ENCODE data around the gene ASRGL1. TPM values are rescaled to one million over a fixed set of nuclear protein-coding genes. Genes with fewer than 3 reads are reported as not detected.

The ASRGL1 gene
- total RNA-seq, 1 experiment from 2014 or later, result 51.6 TPM

DNA sequence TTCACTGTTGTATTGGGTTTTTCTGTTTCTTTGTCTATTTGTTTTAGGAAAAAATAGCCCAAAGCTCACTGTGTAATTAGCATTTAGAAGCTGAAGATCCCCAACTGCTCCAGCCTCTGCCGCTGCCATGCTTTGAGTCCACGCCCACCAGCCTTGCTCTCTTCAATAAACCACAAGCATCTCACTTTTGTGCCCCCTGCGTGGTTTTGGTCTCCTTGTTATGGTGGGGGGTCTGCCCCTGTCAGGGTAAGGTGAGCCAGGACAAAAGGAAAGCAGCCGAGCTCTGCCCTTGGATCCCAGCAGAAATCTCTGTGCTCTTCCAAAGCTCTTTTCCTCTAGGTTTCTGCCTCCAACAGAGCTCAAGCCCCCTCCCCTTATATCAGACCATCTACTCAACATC is 85.8 kb downstream of the ASRGL1 start:
- CTCF ChIA-PET, result interaction anchor here (1.2 to 11.8 kb wide), 6 partner anchors 12 to 137 kb away, joined by 3 to 552 read pairs (median 30); partner anchors contain the start of gene AHNAK
- TF ChIP-seq, protein P1, sequence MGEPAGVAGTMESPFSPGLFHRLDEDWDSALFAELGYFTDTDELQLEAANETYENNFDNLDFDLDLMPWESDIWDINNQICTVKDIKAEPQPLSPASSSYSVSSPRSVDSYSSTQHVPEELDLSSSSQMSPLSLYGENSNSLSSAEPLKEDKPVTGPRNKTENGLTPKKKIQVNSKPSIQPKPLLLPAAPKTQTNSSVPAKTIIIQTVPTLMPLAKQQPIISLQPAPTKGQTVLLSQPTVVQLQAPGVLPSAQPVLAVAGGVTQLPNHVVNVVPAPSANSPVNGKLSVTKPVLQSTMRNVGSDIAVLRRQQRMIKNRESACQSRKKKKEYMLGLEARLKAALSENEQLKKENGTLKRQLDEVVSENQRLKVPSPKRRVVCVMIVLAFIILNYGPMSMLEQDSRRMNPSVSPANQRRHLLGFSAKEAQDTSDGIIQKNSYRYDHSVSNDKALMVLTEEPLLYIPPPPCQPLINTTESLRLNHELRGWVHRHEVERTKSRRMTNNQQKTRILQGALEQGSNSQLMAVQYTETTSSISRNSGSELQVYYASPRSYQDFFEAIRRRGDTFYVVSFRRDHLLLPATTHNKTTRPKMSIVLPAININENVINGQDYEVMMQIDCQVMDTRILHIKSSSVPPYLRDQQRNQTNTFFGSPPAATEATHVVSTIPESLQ (CRISPR knock-in tag; IDR thresholded peaks at IDR 0.05), result no peak
- TF ChIP-seq NR3C1 (CRISPR knock-in tag; conservative IDR thresholded peaks at IDR 0.05; ENCODE audit: low read depth) (no peak), SOX15 (CRISPR knock-in tag; IDR thresholded peaks at IDR 0.05) (no peak), ELF4 (CRISPR knock-in tag; IDR thresholded peaks at IDR 0.05; ENCODE audit: low read depth) (no peak), MYBL2 (CRISPR knock-in tag; IDR thresholded peaks at IDR 0.05) (no peak), GRHL2 (CRISPR knock-in tag; IDR thresholded peaks at IDR 0.05; ENCODE audit: insufficient replicate concordance, severe bottlenecking) (no peak), ZNF416 (CRISPR knock-in tag; IDR thresholded peaks at IDR 0.05) (no peak), ZNF138 (CRISPR knock-in tag; conservative IDR thresholded peaks at IDR 0.05) (no peak), FOXK1 (CRISPR knock-in tag; IDR thresholded peaks at IDR 0.05) (no peak), CREB1 (CRISPR knock-in tag; IDR thresholded peaks at IDR 0.05) (no peak), NR1H2 (CRISPR knock-in tag; IDR thresholded peaks at IDR 0.05) (no peak), FOXP1 (CRISPR knock-in tag; IDR thresholded peaks at IDR 0.05; ENCODE audit: borderline replicate concordance) (no peak), FOXJ3 (CRISPR knock-in tag; IDR thresholded peaks at IDR 0.05; ENCODE audit: borderline replicate concordance) (no peak), ZNF396 (CRISPR knock-in tag; IDR thresholded peaks at IDR 0.05; ENCODE audit: borderline replicate concordance) (no peak)
- TF ChIP-seq, protein P2, sequence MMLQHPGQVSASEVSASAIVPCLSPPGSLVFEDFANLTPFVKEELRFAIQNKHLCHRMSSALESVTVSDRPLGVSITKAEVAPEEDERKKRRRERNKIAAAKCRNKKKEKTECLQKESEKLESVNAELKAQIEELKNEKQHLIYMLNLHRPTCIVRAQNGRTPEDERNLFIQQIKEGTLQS (CRISPR knock-in tag; conservative IDR thresholded peaks at IDR 0.05), result no peak
- TF ChIP-seq, protein P3, sequence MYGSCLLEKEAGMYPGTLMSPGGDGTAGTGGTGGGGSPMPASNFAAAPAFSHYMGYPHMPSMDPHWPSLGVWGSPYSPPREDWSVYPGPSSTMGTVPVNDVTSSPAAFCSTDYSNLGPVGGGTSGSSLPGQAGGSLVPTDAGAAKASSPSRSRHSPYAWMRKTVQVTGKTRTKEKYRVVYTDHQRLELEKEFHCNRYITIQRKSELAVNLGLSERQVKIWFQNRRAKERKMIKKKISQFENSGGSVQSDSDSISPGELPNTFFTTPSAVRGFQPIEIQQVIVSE (CRISPR knock-in tag; IDR thresholded peaks at IDR 0.05; ENCODE audit: borderline replicate concordance), result no peak
- TF ChIP-seq, protein P4, sequence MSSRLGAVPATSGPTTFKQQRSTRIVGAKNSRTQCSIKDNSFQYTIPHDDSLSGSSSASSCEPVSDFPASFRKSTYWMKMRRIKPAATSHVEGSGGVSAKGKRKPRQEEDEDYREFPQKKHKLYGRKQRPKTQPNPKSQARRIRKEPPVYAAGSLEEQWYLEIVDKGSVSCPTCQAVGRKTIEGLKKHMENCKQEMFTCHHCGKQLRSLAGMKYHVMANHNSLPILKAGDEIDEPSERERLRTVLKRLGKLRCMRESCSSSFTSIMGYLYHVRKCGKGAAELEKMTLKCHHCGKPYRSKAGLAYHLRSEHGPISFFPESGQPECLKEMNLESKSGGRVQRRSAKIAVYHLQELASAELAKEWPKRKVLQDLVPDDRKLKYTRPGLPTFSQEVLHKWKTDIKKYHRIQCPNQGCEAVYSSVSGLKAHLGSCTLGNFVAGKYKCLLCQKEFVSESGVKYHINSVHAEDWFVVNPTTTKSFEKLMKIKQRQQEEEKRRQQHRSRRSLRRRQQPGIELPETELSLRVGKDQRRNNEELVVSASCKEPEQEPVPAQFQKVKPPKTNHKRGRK (CRISPR knock-in tag; IDR thresholded peaks at IDR 0.05; ENCODE audit: borderline replicate concordance), result no peak
- TF ChIP-seq, protein P5, sequence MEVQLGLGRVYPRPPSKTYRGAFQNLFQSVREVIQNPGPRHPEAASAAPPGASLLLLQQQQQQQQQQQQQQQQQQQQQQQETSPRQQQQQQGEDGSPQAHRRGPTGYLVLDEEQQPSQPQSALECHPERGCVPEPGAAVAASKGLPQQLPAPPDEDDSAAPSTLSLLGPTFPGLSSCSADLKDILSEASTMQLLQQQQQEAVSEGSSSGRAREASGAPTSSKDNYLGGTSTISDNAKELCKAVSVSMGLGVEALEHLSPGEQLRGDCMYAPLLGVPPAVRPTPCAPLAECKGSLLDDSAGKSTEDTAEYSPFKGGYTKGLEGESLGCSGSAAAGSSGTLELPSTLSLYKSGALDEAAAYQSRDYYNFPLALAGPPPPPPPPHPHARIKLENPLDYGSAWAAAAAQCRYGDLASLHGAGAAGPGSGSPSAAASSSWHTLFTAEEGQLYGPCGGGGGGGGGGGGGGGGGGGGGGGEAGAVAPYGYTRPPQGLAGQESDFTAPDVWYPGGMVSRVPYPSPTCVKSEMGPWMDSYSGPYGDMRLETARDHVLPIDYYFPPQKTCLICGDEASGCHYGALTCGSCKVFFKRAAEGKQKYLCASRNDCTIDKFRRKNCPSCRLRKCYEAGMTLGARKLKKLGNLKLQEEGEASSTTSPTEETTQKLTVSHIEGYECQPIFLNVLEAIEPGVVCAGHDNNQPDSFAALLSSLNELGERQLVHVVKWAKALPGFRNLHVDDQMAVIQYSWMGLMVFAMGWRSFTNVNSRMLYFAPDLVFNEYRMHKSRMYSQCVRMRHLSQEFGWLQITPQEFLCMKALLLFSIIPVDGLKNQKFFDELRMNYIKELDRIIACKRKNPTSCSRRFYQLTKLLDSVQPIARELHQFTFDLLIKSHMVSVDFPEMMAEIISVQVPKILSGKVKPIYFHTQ (CRISPR knock-in tag; IDR thresholded peaks at IDR 0.05), result no peak
- TF ChIP-seq, protein P6, sequence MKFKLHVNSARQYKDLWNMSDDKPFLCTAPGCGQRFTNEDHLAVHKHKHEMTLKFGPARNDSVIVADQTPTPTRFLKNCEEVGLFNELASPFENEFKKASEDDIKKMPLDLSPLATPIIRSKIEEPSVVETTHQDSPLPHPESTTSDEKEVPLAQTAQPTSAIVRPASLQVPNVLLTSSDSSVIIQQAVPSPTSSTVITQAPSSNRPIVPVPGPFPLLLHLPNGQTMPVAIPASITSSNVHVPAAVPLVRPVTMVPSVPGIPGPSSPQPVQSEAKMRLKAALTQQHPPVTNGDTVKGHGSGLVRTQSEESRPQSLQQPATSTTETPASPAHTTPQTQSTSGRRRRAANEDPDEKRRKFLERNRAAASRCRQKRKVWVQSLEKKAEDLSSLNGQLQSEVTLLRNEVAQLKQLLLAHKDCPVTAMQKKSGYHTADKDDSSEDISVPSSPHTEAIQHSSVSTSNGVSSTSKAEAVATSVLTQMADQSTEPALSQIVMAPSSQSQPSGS (CRISPR knock-in tag; IDR thresholded peaks at IDR 0.05; ENCODE audit: borderline replicate concordance, low read depth), result no peak
- TF ChIP-seq, protein P7, sequence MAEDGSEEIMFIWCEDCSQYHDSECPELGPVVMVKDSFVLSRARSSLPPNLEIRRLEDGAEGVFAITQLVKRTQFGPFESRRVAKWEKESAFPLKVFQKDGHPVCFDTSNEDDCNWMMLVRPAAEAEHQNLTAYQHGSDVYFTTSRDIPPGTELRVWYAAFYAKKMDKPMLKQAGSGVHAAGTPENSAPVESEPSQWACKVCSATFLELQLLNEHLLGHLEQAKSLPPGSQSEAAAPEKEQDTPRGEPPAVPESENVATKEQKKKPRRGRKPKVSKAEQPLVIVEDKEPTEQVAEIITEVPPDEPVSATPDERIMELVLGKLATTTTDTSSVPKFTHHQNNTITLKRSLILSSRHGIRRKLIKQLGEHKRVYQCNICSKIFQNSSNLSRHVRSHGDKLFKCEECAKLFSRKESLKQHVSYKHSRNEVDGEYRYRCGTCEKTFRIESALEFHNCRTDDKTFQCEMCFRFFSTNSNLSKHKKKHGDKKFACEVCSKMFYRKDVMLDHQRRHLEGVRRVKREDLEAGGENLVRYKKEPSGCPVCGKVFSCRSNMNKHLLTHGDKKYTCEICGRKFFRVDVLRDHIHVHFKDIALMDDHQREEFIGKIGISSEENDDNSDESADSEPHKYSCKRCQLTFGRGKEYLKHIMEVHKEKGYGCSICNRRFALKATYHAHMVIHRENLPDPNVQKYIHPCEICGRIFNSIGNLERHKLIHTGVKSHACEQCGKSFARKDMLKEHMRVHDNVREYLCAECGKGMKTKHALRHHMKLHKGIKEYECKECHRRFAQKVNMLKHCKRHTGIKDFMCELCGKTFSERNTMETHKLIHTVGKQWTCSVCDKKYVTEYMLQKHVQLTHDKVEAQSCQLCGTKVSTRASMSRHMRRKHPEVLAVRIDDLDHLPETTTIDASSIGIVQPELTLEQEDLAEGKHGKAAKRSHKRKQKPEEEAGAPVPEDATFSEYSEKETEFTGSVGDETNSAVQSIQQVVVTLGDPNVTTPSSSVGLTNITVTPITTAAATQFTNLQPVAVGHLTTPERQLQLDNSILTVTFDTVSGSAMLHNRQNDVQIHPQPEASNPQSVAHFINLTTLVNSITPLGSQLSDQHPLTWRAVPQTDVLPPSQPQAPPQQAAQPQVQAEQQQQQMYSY (CRISPR knock-in tag; IDR thresholded peaks at IDR 0.05), result no peak
- peaks cover 8% of the 10 kb centered on the region for H3K4me1 Mint-ChIP-seq
- no peaks in the 10 kb centered on the region for H3K36me3 Mint-ChIP-seq
- ATAC-seq (no peak), DNase-seq (ENCODE audit: low spot score) (no peak)
- no peak overlapping the region for H3K27ac Mint-ChIP-seq
- peaks cover 44% of the 10 kb centered on the region for H3K27me3 Mint-ChIP-seq (ENCODE audit: low read depth)
- POLR2A ChIA-PET, result interaction anchor here (0.8 kb wide), 1 partner anchor 169 kb away, joined by 3 read pairs; the partner anchor contains the start of gene TUT1
- H3K9me3 Mint-ChIP-seq, result no peaks in the 10 kb centered on the region
- H3K4me3 Mint-ChIP-seq, result no peak overlapping the region

Measured in WTC11 (cell line).